Adrenal gland (tissue), 5 donors: Measurements from ENCODE around the gene PDGFC.

ENCODE experiments used
- POLR2A ChIP-seq, 2 donors: fragments of 450-650 bp; IDR thresholded peaks; one replicate each; pipeline ENCODE4 v1.6.1; 2017; ENCODE audit warnings: antibody characterized with exemption in 2 of 2, mild to moderate bottlenecking in 2 of 2, moderate library complexity in 1 of 2
- TF ChIP-seq, protein P1 (sequence below), 6 experiments: fragments of 450-650 bp in 4 of 6; fragments of 200-600 bp in 2 of 6; sonication (generic) in 1 of 6; IDR thresholded peaks; 1 replicate in 5 of 6; 2 replicates in 1 of 6; pipeline versions ENCODE4 v1.5.1 to v1.8.0; 2016 to 2021; ENCODE audit warnings: antibody characterized with exemption in 6 of 6, mild to moderate bottlenecking in 2 of 6, moderate library complexity in 1 of 6
- donor health status: DM: no; HTN: no; CAD: no.

DNA sequence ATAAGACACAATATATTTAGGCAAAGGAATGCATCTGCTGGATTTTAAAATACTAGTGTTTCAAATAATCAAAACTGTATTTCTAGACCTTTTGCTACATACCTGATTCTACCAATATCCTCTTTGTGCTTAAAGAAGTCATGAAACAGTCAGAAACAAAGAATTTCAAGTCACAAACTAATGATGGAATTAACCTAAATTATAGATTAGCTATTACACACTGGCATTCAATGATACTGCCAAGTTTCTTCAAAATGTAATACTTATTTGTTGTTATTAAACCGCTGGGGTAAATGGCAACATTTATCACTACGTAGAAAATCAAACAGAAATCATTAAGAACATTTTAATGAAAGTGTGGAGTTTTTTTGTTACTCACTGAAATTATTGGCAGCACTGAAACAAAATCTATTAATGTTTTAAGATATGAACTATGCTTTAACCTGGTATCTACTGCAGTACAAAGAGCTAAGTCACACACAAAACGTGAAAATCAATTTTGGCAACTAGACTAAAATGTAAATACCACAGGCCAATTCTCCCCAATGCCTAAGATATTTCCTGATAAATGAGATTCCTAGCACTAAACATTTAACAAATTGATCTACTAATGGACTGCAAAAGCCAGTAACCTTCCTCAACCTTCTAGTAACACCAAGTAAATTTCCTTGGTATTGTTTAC lies 19.4 kb downstream of the PDGFC start:
- TF ChIP-seq, protein P1, sequence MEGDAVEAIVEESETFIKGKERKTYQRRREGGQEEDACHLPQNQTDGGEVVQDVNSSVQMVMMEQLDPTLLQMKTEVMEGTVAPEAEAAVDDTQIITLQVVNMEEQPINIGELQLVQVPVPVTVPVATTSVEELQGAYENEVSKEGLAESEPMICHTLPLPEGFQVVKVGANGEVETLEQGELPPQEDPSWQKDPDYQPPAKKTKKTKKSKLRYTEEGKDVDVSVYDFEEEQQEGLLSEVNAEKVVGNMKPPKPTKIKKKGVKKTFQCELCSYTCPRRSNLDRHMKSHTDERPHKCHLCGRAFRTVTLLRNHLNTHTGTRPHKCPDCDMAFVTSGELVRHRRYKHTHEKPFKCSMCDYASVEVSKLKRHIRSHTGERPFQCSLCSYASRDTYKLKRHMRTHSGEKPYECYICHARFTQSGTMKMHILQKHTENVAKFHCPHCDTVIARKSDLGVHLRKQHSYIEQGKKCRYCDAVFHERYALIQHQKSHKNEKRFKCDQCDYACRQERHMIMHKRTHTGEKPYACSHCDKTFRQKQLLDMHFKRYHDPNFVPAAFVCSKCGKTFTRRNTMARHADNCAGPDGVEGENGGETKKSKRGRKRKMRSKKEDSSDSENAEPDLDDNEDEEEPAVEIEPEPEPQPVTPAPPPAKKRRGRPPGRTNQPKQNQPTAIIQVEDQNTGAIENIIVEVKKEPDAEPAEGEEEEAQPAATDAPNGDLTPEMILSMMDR (IDR thresholded peaks at IDR 0.05) = no peak
- TF ChIP-seq POLR2A (IDR thresholded peaks at IDR 0.05) = no peak
